ENCODE measurements around the gene MT3.

MT3 gene

GRCh38 chr16:56589141-56590039, at the start of gene MT3:
TSS of gene MT3 (plus strand) at chr16:56589528. CDS start at chr16:56589591, 63 bp downstream.
- DNase-seq (ENCODE audit: low spot score): no peak

- DNase-seq (ENCODE audit: low spot score): no peak
Measured at GRCh38 chr16:56539656-56540055, 49.7 kb upstream of the MT3 start.

- no peak for DNase-seq (ENCODE audit: low spot score)
Measured at GRCh38 chr16:56542039-56542438, 47.3 kb upstream of the MT3 start.

- no peak for DNase-seq (ENCODE audit: low spot score)
Measured at GRCh38 chr16:56547120-56547948, 42.0 kb upstream of the MT3 start.

GRCh38 chr16:56547949-56548567, 41.3 kb upstream of the MT3 start:
- no peak for DNase-seq (ENCODE audit: low spot score)

GRCh38 chr16:56549161-56549560, 40.2 kb upstream of the MT3 start:
- no peak for DNase-seq (ENCODE audit: low spot score)

GRCh38 chr16:56549744-56550385, 39.5 kb upstream of the MT3 start:
- no peak for DNase-seq (ENCODE audit: low spot score)

- DNase-seq (ENCODE audit: low spot score): no peak
Measured at GRCh38 chr16:56551796-56552738, 37.3 kb upstream of the MT3 start.

GRCh38 chr16:56554441-56554840, 34.9 kb upstream of the MT3 start:
- DNase-seq (ENCODE audit: low spot score): no peak

- DNase-seq (ENCODE audit: low spot score): no peak
Measured at GRCh38 chr16:56558024-56558747, 31.1 kb upstream of the MT3 start.

- DNase-seq (ENCODE audit: low spot score): no peak
Measured at GRCh38 chr16:56559109-56559508, 30.2 kb upstream of the MT3 start.

GRCh38 chr16:56560447-56560846, 28.9 kb upstream of the MT3 start:
- DNase-seq (ENCODE audit: low spot score): no peak

GRCh38 chr16:56561126-56561525, 28.2 kb upstream of the MT3 start:
- no peak for DNase-seq (ENCODE audit: low spot score)

- DNase-seq (ENCODE audit: low spot score): no peak
Measured at GRCh38 chr16:56564793-56565477, 24.4 kb upstream of the MT3 start, which contains the start of gene MT4. TSS of gene MT4 (plus strand) at chr16:56565073. CDS start at chr16:56565129, 56 bp downstream.

GRCh38 chr16:56569971-56570370, 19.4 kb upstream of the MT3 start:
- no peak for DNase-seq (ENCODE audit: low spot score)

GRCh38 chr16:56571525-56571924, 17.8 kb upstream of the MT3 start:
- DNase-seq (ENCODE audit: low spot score): no peak

- no peak for DNase-seq (ENCODE audit: low spot score)
Measured at GRCh38 chr16:56574625-56575024, 14.7 kb upstream of the MT3 start.

GRCh38 chr16:56576585-56577299, 12.6 kb upstream of the MT3 start:
- DNase-seq (ENCODE audit: low spot score): peak; percentile 86

GRCh38 chr16:56577300-56577625, 12.1 kb upstream of the MT3 start:
- no peak for DNase-seq (ENCODE audit: low spot score)

Measured in CD4-positive, alpha-beta T cell treated with Interleukin-15 for 4 hours (primary cell).